HCT116 (cell line): ENCODE measurements around the gene EXOC4. TPM values are rescaled to one million over a fixed set of nuclear protein-coding genes. Genes with fewer than 3 reads are reported as not detected.

Experiments
- ATAC-seq: fragments of 200-7000 bp; cut with Tn5 transposase; 2 replicates; pipeline ENCODE4 v1.9.1; 2020; ENCODE audit warnings: mild to moderate bottlenecking, moderate library complexity
- BruUV-seq: library from RNA; stranded (reverse); fragments of 400-500 nt; replicated peaks from 2 replicates; lab custom pipeline; 2021; lab: Mats Ljungman, UMichigan
- CTCF ChIA-PET: fragments of 300-600 bp; sonication (Branson Sonifier 250); formaldehyde crosslinking; loops from one replicate; lab custom pipeline; 2021; ENCODE audit warnings: antibody characterized with exemption; lab: Charles Lee
- POLR2A ChIA-PET: fragments of 300-600, 350-600 bp; sonication (Branson Sonifier 250); formaldehyde crosslinking; loops from one replicate; lab custom pipeline; 2021; ENCODE audit warnings: antibody characterized with exemption; lab: Charles Lee
- RAD21 ChIA-PET, 2 experiments: fragments of 300-600 bp; sonication (Branson Sonifier 250); formaldehyde crosslinking; loops; one replicate each; lab custom pipeline; 2023; ENCODE audit warnings: low total read pairs in 2 of 2; ENCODE audit not compliant: uncharacterized antibody in 2 of 2, unreplicated experiment in 2 of 2, low non-redundant PET in 1 of 2; lab: Charles Lee
- DNase-seq: peaks from one replicate; pipeline ENCODE4 v3.0.0-alpha.2; 2010; ENCODE audit warnings: low read depth, low spot score
- H2AFZ ChIP-seq: fragments of 200-600 bp; shearing (Covaris generic), sonication (generic); 2 replicates; pipeline ENCODE4 v1.6.1; 2017; ENCODE audit warnings: low read depth, mixed run types, mixed read lengths, antibody characterized with exemption, low read length; ENCODE audit not compliant: poor library complexity, severe bottlenecking
- H3K27ac ChIP-seq: 2 replicates; pipeline ENCODE4 v1.5.1; 2012; ENCODE audit warnings: low read depth, low read length
- H3K27me3 ChIP-seq: fragments of 200-600 bp; sonication (generic); 2 replicates; pipeline ENCODE4 v1.6.1; 2016; ENCODE audit warnings: mixed run types, low read length, mixed read lengths; ENCODE audit not compliant: insufficient read depth
- H3K36me3 ChIP-seq, 2 experiments: fragments of 200-500 bp in 1 of 2; fragments of 200-600 bp in 1 of 2; sonication (Bioruptor generic) in 1 of 2; sonication (generic) in 1 of 2; 2 replicates each; pipeline versions ENCODE4 v1.5.1 to v1.6.1; 2014 to 2016; ENCODE audit warnings: low read length in 2 of 2, inconsistent platforms in 1 of 2, mixed read lengths in 1 of 2, mixed run types in 1 of 2; ENCODE audit not compliant: insufficient read depth in 2 of 2, control insufficient read depth in 1 of 2
- H3K4me1 ChIP-seq, 2 experiments: fragments of 200-600 bp in 1 of 2; sonication (generic) in 1 of 2; 2 replicates each; pipeline versions ENCODE4 v1.5.1 to v1.6.1; 2012 to 2017; ENCODE audit warnings: low read length in 2 of 2, inconsistent platforms in 1 of 2, mild to moderate bottlenecking in 1 of 2, mixed read lengths in 1 of 2, mixed run types in 1 of 2, moderate library complexity in 1 of 2; ENCODE audit not compliant: insufficient read depth in 2 of 2, control insufficient read depth in 1 of 2
- H3K4me2 ChIP-seq: fragments of 200-600 bp; sonication (generic); 2 replicates; pipeline ENCODE4 v1.6.1; 2017; ENCODE audit warnings: mixed run types, low read length, mixed read lengths
- H3K4me3 ChIP-seq, 2 experiments: fragments of 200-600 bp in 1 of 2; sonication (generic) in 1 of 2; replicated peaks in 1 of 2; 2 replicates each; pipeline ENCODE4 v1.5.1; 2011 to 2016; ENCODE audit warnings: low read length in 2 of 2, control low read depth in 1 of 2, low read depth in 1 of 2, mild to moderate bottlenecking in 1 of 2, mixed read lengths in 1 of 2, mixed run types in 1 of 2
- H3K79me2 ChIP-seq: fragments of 200-600 bp; sonication (generic); 2 replicates; pipeline ENCODE4 v1.6.1; 2017; ENCODE audit warnings: mild to moderate bottlenecking, mixed run types, low read length, moderate library complexity, mixed read lengths; ENCODE audit not compliant: insufficient read depth
- H3K9ac ChIP-seq: fragments of 200-600 bp; sonication (generic); 2 replicates; pipeline ENCODE4 v1.6.1; 2016; ENCODE audit warnings: low read length, mixed read lengths
- H3K9me2 ChIP-seq: fragments of 200-600 bp; sonication (generic), shearing (Covaris generic); 2 replicates; pipeline ENCODE4 v1.6.1; 2017; ENCODE audit warnings: mixed run types, mild to moderate bottlenecking, moderate library complexity; ENCODE audit not compliant: insufficient read depth
- H3K9me3 ChIP-seq, 2 experiments: fragments of 200-500 bp in 1 of 2; fragments of 200-600 bp in 1 of 2; sonication (Bioruptor generic) in 1 of 2; sonication (generic) in 1 of 2; 2 replicates each; pipeline ENCODE4 v1.6.1; 2014 to 2017; ENCODE audit warnings: low read length in 2 of 2, mixed read lengths in 2 of 2, inconsistent platforms in 1 of 2, low read depth in 1 of 2, mild to moderate bottlenecking in 1 of 2, mixed run types in 1 of 2, moderate library complexity in 1 of 2; ENCODE audit not compliant: control insufficient read depth in 1 of 2, insufficient read depth in 1 of 2
- H4K20me1 ChIP-seq: fragments of 200-600 bp; sonication (generic), shearing (Covaris generic); 2 replicates; pipeline ENCODE4 v1.6.1; 2017; ENCODE audit warnings: mixed run types, mild to moderate bottlenecking, moderate library complexity; ENCODE audit not compliant: insufficient read depth
- EZH2phosphoT487 ChIP-seq: fragments of 200-600 bp; IDR thresholded peaks from 2 replicates; pipeline ENCODE4 v1.6.1; 2018; ENCODE audit warnings: antibody characterized with exemption, borderline replicate concordance
- FOSL1 ChIP-seq: IDR thresholded peaks from 2 replicates; pipeline ENCODE4 v1.6.1; 2012; ENCODE audit warnings: low read depth
- JUND ChIP-seq: IDR thresholded peaks from 2 replicates; pipeline ENCODE4 v1.6.1; 2012
- REST ChIP-seq: IDR thresholded peaks from 2 replicates; pipeline ENCODE4 v1.6.1; 2012; ENCODE audit warnings: low read depth
- SRF ChIP-seq: IDR thresholded peaks from 2 replicates; pipeline ENCODE4 v1.6.1; 2012; ENCODE audit warnings: low read depth
- ZFX ChIP-seq: fragments of 450-650 bp; IDR thresholded peaks from 2 replicates; pipeline ENCODE4 v1.6.1; 2017
- ZNF274 ChIP-seq: fragments of 200-500 bp; sonication (Bioruptor generic); IDR thresholded peaks from 2 replicates; pipeline ENCODE4 v1.6.1; 2014; ENCODE audit warnings: mild to moderate bottlenecking, low read depth, low read length, inconsistent platforms
- intact Hi-C: fragments of 100-400 bp; cut with micrococcal nuclease; formaldehyde crosslinking; loops from 2 replicates; pipeline ENCODE4 v1.10.0; 2022
- total RNA-seq: library from RNA; stranded (reverse); gene quantifications from one replicate; pipeline ENCODE4 v1.2.1, GENCODE V29; 2021; ENCODE audit not compliant: unreplicated experiment

The EXOC4 gene
- total RNA-seq, 1 experiment from 2014 or later = 40.3 TPM

GRCh38 chr7:133571076-133571475 is 318.2 kb downstream of the EXOC4 start:
- no TSS peak for BruUV-seq
- intact Hi-C loops = no loop called here

More at GRCh38 chr7:133571076-133571475, 318.2 kb downstream of the EXOC4 start:
- H3K4me3 ChIP-seq = no peak overlapping the region
- no peaks in the 10 kb centered on the region for H3K79me2 ChIP-seq
- ATAC-seq (no peak), DNase-seq (no peak)
- H3K9me2 ChIP-seq = no peaks in the 10 kb centered on the region
- no peaks in the 10 kb centered on the region for H3K36me3 ChIP-seq
- no peaks in the 10 kb centered on the region for H3K27me3 ChIP-seq
- no peaks in the 10 kb centered on the region for H4K20me1 ChIP-seq
- ChIA-PET RAD21 (no interaction called here), CTCF (no interaction called here), POLR2A (no interaction called here)
- H3K9me3 ChIP-seq = no peaks in the 10 kb centered on the region
- H3K4me1 ChIP-seq = no peaks in the 10 kb centered on the region
- H3K9ac ChIP-seq = no peak overlapping the region
- H3K27ac ChIP-seq = no peak overlapping the region
- H3K4me2 ChIP-seq = no peak overlapping the region
- no peak overlapping the region for H2AFZ ChIP-seq
- no peak for TF ChIP-seq ZNF274
- TF ChIP-seq EZH2phosphoT487 = no peak
- TF ChIP-seq SRF = no peak
- TF ChIP-seq REST = no peak
- TF ChIP-seq FOSL1 = no peak
- TF ChIP-seq ZFX = no peak
- no peak for TF ChIP-seq JUND
